Right lobe of liver (tissue), 4 donors: ENCODE measurements around the gene STAMBPL1.

Source experiments
- POLR2A ChIP-seq: fragments of 450-650 bp; IDR thresholded peaks from one replicate; pipeline ENCODE4 v1.6.1; 2017; ENCODE audit warnings: antibody characterized with exemption, mild to moderate bottlenecking
- TF ChIP-seq, protein P1 (sequence below), 4 donors: fragments of 200-600 bp in 3 of 4; fragments of 450-650 bp in 1 of 4; IDR thresholded peaks; one replicate each; pipeline versions ENCODE4 v1.5.1 to v1.8.0; 2016 to 2022; ENCODE audit warnings: antibody characterized with exemption in 4 of 4, mild to moderate bottlenecking in 2 of 4
- donor health status: DM: no; HTN: no; CAD: no.
- donor health status: DM: no; HTN: no; CAD: no.
- donor health status: DM: no; HTN: yes; CAD: no.

DNA sequence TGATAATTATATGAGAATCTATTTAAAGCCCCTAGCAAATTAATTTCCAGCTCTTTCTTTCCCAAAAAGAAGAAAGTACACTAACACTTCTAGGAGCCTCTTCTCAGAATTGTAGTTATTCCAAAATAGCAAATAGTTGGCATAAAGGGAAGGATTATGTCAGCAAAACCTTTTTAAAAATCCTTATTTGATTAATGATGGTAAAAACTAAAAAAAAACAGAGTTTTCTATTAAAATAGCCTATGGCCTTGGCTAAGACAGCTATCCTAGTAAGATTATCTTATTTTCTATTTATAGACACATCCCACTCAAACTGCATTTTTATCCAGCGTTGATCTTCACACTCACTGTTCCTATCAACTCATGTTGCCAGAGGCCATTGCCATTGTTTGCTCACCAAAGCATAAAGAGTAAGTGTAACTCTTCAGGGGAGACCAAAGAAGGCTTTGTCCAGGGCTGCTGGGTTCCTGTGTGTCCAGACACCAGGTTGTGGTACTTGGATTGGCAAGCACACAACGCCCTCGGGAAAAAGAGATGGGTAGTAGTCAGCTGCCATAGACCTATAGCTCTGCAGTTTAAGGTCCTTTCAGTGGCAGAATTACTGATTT lies 41.0 kb downstream of the STAMBPL1 start:
- TF ChIP-seq POLR2A, result no peak
- TF ChIP-seq, protein P1, sequence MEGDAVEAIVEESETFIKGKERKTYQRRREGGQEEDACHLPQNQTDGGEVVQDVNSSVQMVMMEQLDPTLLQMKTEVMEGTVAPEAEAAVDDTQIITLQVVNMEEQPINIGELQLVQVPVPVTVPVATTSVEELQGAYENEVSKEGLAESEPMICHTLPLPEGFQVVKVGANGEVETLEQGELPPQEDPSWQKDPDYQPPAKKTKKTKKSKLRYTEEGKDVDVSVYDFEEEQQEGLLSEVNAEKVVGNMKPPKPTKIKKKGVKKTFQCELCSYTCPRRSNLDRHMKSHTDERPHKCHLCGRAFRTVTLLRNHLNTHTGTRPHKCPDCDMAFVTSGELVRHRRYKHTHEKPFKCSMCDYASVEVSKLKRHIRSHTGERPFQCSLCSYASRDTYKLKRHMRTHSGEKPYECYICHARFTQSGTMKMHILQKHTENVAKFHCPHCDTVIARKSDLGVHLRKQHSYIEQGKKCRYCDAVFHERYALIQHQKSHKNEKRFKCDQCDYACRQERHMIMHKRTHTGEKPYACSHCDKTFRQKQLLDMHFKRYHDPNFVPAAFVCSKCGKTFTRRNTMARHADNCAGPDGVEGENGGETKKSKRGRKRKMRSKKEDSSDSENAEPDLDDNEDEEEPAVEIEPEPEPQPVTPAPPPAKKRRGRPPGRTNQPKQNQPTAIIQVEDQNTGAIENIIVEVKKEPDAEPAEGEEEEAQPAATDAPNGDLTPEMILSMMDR (IDR thresholded peaks at IDR 0.05), result no peak
